Germinal center (tissue), 1 donor: ENCODE data around the gene WWC1.
"Not testable (repeated sequence)": the region's sequence is repeated elsewhere in the genome, so short reads cannot be mapped to it uniquely, and the experiment has no call there.

Experiments
- DNase-seq: peaks from one replicate; pipeline ENCODE4 v3.0.0; 2012; ENCODE audit warnings: mixed read lengths, low spot score

WWC1 gene

GRCh38 chr5:168308976-168309598, 17.6 kb downstream of the WWC1 start:
- no peak for DNase-seq

- DNase-seq = not testable (repeated sequence)
These were observed 19.1 kb downstream of the WWC1 start for GRCh38 chr5:168310541-168310940.

GRCh38 chr5:168311061-168311566, 19.7 kb downstream of the WWC1 start:
- DNase-seq = no peak

- no peak for DNase-seq
These were observed 21.3 kb downstream of the WWC1 start for GRCh38 chr5:168312606-168313295.

- DNase-seq = no peak
These were observed 22.3 kb downstream of the WWC1 start for GRCh38 chr5:168313596-168314204.

GRCh38 chr5:168314735-168315411, 23.4 kb downstream of the WWC1 start:
- no peak for DNase-seq

GRCh38 chr5:168315416-168316138, 24.1 kb downstream of the WWC1 start:
- no peak for DNase-seq

GRCh38 chr5:168316139-168316578, 24.7 kb downstream of the WWC1 start:
- DNase-seq = no peak

GRCh38 chr5:168317096-168317520, 25.7 kb downstream of the WWC1 start:
- DNase-seq = no peak

- DNase-seq = no peak
These were observed 26.2 kb downstream of the WWC1 start for GRCh38 chr5:168317521-168318147.

- DNase-seq = no peak
These were observed 26.8 kb downstream of the WWC1 start for GRCh38 chr5:168318240-168318639.

- DNase-seq = no peak
These were observed 28.3 kb downstream of the WWC1 start for GRCh38 chr5:168319774-168320173.

- no peak for DNase-seq
These were observed 29.4 kb downstream of the WWC1 start for GRCh38 chr5:168320805-168321204.

GRCh38 chr5:168324859-168325630, 33.6 kb downstream of the WWC1 start:
- DNase-seq = no peak

GRCh38 chr5:168327019-168327421, 35.6 kb downstream of the WWC1 start:
- no peak for DNase-seq

- no peak for DNase-seq
These were observed 36.0 kb downstream of the WWC1 start for GRCh38 chr5:168327451-168327850.

- no peak for DNase-seq
These were observed 36.5 kb downstream of the WWC1 start for GRCh38 chr5:168327994-168328393.

GRCh38 chr5:168328814-168329213, 37.4 kb downstream of the WWC1 start:
- peak; percentile 29 for DNase-seq

GRCh38 chr5:168329302-168329701, 37.9 kb downstream of the WWC1 start:
- no peak for DNase-seq

- no peak for DNase-seq
These were observed 40.6 kb downstream of the WWC1 start for GRCh38 chr5:168332042-168332441.

- no peak for DNase-seq
These were observed 42.8 kb downstream of the WWC1 start for GRCh38 chr5:168334280-168334679.
